Loucy (cell line): ENCODE results near the gene RABIF.

Experiments used
- EZH2phosphoT487 ChIP-seq: fragments of 200-600 bp; IDR thresholded peaks from 2 replicates; pipeline ENCODE4 v1.6.1; 2018; ENCODE audit warnings: antibody characterized with exemption, mild to moderate bottlenecking, moderate library complexity, borderline replicate concordance
- TF ChIP-seq, protein P1 (sequence below): fragments of 200-600 bp; sonication (generic); conservative IDR thresholded peaks from 2 replicates; pipeline ENCODE4 v1.5.1; 2014; ENCODE audit warnings: mild to moderate bottlenecking, antibody characterized with exemption, low read length

GRCh38 chr1:202892501-202892900, 3.6 kb upstream of the RABIF start:
- TF ChIP-seq, protein P1, sequence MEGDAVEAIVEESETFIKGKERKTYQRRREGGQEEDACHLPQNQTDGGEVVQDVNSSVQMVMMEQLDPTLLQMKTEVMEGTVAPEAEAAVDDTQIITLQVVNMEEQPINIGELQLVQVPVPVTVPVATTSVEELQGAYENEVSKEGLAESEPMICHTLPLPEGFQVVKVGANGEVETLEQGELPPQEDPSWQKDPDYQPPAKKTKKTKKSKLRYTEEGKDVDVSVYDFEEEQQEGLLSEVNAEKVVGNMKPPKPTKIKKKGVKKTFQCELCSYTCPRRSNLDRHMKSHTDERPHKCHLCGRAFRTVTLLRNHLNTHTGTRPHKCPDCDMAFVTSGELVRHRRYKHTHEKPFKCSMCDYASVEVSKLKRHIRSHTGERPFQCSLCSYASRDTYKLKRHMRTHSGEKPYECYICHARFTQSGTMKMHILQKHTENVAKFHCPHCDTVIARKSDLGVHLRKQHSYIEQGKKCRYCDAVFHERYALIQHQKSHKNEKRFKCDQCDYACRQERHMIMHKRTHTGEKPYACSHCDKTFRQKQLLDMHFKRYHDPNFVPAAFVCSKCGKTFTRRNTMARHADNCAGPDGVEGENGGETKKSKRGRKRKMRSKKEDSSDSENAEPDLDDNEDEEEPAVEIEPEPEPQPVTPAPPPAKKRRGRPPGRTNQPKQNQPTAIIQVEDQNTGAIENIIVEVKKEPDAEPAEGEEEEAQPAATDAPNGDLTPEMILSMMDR: no peak
- TF ChIP-seq EZH2phosphoT487: no peak
